HL-60 (cell line): ENCODE data around the gene CYSLTR1.

ENCODE experiments used
- DNase-seq, 2 experiments: peaks; one replicate each; pipeline ENCODE4 v3.0.0-alpha.2; 2010 to 2020; ENCODE audit warnings: low read depth in 1 of 2, low spot score in 1 of 2
- H3K27ac ChIP-seq: fragments of 250-450 bp; sonication (Bioruptor Pico); replicated peaks from 2 replicates; pipeline ENCODE4 v1.5.1; 2020; ENCODE audit warnings: mild to moderate bottlenecking, moderate library complexity
- H3K27me3 ChIP-seq: fragments of 250-450 bp; sonication (Bioruptor Pico); 2 replicates; pipeline ENCODE4 v1.5.1; 2021; ENCODE audit warnings: mild to moderate bottlenecking, moderate library complexity; ENCODE audit not compliant: insufficient read depth, poor library complexity, severe bottlenecking
- H3K4me3 ChIP-seq: replicated peaks from 2 replicates; pipeline ENCODE4 v1.5.1; 2011; ENCODE audit warnings: mild to moderate bottlenecking, control low read depth, low read length; ENCODE audit not compliant: insufficient read depth
- CTCF ChIP-seq: IDR thresholded peaks from one replicate; pipeline ENCODE4 v1.5.1; 2011; ENCODE audit warnings: low read length, control low read depth, inconsistent platforms; ENCODE audit not compliant: insufficient read depth
- GABPA ChIP-seq: IDR thresholded peaks from 2 replicates; pipeline ENCODE4 v1.6.1; 2012; ENCODE audit warnings: low read depth
- POLR2AphosphoS5 ChIP-seq: IDR thresholded peaks from 2 replicates; pipeline ENCODE4 v1.6.1; 2012; ENCODE audit warnings: low read depth
- REST ChIP-seq: IDR thresholded peaks from 2 replicates; pipeline ENCODE4 v1.6.1; 2012; ENCODE audit warnings: low read depth; ENCODE audit not compliant: insufficient replicate concordance
- SPI1 ChIP-seq: IDR thresholded peaks from 2 replicates; pipeline ENCODE4 v1.6.1; 2012; ENCODE audit warnings: low read depth, mild to moderate bottlenecking, borderline replicate concordance

Gene CYSLTR1

GRCh38 chrX:78329486-78329885 lies 2.1 kb upstream of the CYSLTR1 start:
- no peaks in the 10 kb centered on the region for H3K27me3 ChIP-seq
- TF ChIP-seq REST (no peak), CTCF (no peak), POLR2AphosphoS5 (no peak), GABPA (no peak), SPI1 (no peak)
- peak in 1 of 2 experiments; percentile 41 for DNase-seq
- H3K4me3 ChIP-seq: no peak overlapping the region
- H3K27ac ChIP-seq: no peak overlapping the region

GRCh38 chrX:78326401-78326800 lies 1.0 kb downstream of the CYSLTR1 start:
- Histone ChIP-seq H3K27me3 (no peaks in the 10 kb centered on the region), H3K4me3 (peak overlapping the region; percentile 51), H3K27ac (peak overlapping the region; percentile 75)
- no peak for DNase-seq
- TF ChIP-seq CTCF (no peak), REST (no peak), POLR2AphosphoS5 (no peak), GABPA (no peak), SPI1 (no peak)

GRCh38 chrX:78322863-78323262 lies 4.5 kb downstream of the CYSLTR1 start:
- TF ChIP-seq REST: no peak
- TF ChIP-seq CTCF: no peak
- TF ChIP-seq POLR2AphosphoS5: no peak
- no peak for TF ChIP-seq GABPA
- no peak for TF ChIP-seq SPI1
- peak overlapping the region; percentile 44; the same call in 1 of the 2 replicates for H3K27ac ChIP-seq

More at GRCh38 chrX:78322863-78323262, 4.5 kb downstream of the CYSLTR1 start:
- Histone ChIP-seq H3K27me3 (no peaks in the 10 kb centered on the region), H3K4me3 (no peak overlapping the region)
- DNase-seq: no peak
